Activated CD8-positive, alpha-beta memory T cell treated with anti-CD3 and anti-CD28 coated beads, Interleukin-2, amount 50 U/mL, for 4 hours (primary cell): ENCODE measurements around the gene FREM1.

ENCODE experiments used
- DNase-seq: peaks from one replicate; pipeline ENCODE4 v3.0.0-alpha.2; 2020

FREM1 gene

DNA sequence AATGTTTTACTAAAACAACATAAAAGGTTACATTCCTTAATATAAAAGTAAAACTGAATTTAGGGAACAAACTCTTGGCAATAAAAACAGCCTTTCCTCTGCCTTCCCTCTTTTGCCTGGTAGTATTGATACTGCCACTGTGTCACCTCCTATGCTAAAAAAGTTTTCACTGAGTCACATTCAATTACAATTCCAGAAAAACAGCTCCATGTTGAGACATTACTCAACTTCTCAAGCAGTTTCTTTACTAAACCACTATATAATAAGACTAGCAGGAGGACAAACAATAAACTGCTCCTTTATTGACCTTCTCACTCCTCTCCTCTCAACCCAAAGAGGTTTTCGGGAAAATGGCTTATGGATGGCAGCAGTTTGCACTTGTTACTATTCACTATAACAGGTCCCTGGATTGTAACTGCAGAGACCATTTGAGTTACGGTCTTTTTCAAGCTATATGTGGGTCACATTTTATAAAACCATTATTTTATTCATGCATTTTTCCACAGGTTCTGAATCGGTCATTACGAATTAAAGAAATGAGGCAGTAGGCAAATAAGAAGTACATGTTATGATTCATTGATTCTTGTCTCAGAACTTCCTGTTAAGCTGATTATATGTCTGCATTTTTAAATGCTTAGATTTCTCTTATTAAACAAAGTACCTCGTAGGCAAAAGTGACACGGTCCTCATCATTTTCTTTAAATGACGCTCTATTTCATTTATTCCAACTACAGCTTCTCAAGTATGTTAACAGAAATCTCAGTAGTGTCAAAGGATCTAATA, 219.1 kb downstream of the FREM1 start:
- no peak for DNase-seq

DNA sequence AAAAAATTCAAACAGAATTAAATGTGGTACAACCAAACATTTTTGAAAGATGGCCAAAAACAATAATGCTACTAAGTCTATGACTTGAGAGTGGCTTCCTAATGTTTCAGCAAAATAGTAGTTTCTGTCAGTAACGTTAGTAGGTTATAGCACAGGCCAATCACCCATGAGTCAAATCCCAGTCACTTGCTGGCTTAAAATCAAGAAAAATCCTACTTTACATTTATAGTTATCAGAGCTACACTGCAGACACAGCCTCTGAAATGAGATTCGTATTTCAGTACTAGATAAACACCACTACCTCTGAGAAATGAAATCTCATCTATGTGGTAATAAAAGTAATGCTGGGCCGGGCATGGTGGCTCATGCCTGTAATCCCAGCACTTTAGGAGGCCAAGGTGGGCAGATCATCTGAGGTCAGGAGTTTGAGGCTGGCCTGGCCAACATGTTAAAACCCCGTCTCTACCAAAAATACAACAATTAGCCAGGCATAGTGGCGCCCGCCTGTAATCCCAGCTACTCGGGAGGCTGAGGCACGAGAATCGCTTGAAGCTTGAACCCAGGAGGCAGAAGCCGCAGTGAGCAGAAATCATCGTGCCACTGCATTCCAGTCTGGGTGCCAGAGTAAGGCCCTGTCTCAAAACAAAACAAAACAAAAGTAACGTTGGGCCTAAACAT, 223.0 kb downstream of the FREM1 start:
- no peak for DNase-seq

DNA sequence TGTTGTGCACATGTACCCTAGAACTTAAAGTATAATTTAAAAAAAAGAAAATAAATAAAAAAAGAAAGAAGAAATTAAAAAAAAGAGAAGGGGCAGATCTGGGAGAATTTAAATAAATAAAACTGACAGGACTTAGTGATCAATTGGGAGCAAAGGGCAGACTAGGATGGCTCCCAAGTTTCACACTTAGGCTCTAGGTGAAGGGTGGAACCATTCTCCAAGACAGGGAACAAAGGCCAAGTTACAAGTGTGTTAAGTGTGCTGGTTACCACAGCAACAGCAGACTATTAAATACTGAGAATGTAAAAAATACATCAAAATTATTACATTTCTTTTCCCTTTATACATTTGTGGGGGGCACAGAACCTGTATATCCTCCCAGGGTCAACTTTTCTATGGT, 224.1 kb downstream of the FREM1 start:
- DNase-seq, result no peak
